ENCODE measurements around the gene DNAJB2. TPM values are rescaled to one million over a fixed set of nuclear protein-coding genes. Genes with fewer than 3 reads are reported as not detected.

Gene DNAJB2
- total and polyA plus RNA-seq, 2 of the 8 experiments (the other 6 are each of a cell fraction or from before 2014, with no cell fraction given) = 21.0 to 26.3 TPM

GRCh38 chr2:219304223-219304622, 25.1 kb downstream of the DNAJB2 start:
- no peak overlapping the region for H3K23ac ChIP-seq (ENCODE audit: insufficient read length)
- no peaks in the 10 kb centered on the region for H3K79me2 ChIP-seq (ENCODE audit: control insufficient read depth in 1 of 2, insufficient read depth in 2 of 2, low read length in 2 of 2)
- no peak overlapping the region for H3K14ac ChIP-seq (ENCODE audit: insufficient read length)
- H3K4me1 ChIP-seq (replicated peaks in 1 of 4; ENCODE audit: control insufficient read depth in 3 of 4, insufficient read depth in 4 of 4, low read length in 3 of 4) = peaks cover 0 to 5% (median under 1%) of the 10 kb centered on the region in 4 experiments; a peak in 4 of 7 replicates
- H3K56ac ChIP-seq (replicated peaks; ENCODE audit: insufficient read length, low read depth, low read length) = no peak overlapping the region
- no peak overlapping the region for H4K91ac ChIP-seq (replicated peaks; ENCODE audit: insufficient read length, low read length)
- H2BK20ac ChIP-seq (ENCODE audit: low read length) = no peak overlapping the region
- no peak overlapping the region for H2AFZ ChIP-seq (ENCODE audit: low read length)
- H3K9me3 ChIP-seq (ENCODE audit: insufficient read depth in 2 of 2, low read depth in 1 of 2, low read length in 1 of 2) = no peaks in the 10 kb centered on the region
- H3K18ac ChIP-seq (ENCODE audit: extremely low read depth, low read length) = no peak overlapping the region
- H2BK15ac ChIP-seq (ENCODE audit: low read length) = no peak overlapping the region
- POLR2A ChIA-PET (ENCODE audit: partially characterized antibody) = no interaction called here
- H3K79me1 ChIP-seq (ENCODE audit: low read depth, low read length) = no peaks in the 10 kb centered on the region
- no peak overlapping the region for H4K8ac ChIP-seq (ENCODE audit: extremely low read depth, insufficient read depth, low read length)
- no peak overlapping the region for H2BK5ac ChIP-seq (ENCODE audit: low read depth, low read length)
- H4K20me1 ChIP-seq (replicated peaks in 1 of 2; ENCODE audit: control insufficient read depth in 1 of 2, insufficient read depth in 2 of 2, low read length in 2 of 2) = peaks cover 0 to 1% of the 10 kb centered on the region in 2 experiments
- H3K9ac ChIP-seq (replicated peaks in 1 of 4; ENCODE audit: extremely low read depth in 1 of 4, low read depth in 3 of 4, low read length in 3 of 4) = no peak overlapping the region
- H3K4ac ChIP-seq (replicated peaks; ENCODE audit: insufficient read length, low read depth, low read length) = no peak overlapping the region
- DNase-seq (ENCODE audit: low read depth in 1 of 2, low spot score in 2 of 2) (no peak), FAIRE-seq (no peak)
- 78% methylated on average over 2 of the region's 2 CpGs; no CpG with 5 or more reads in 1 of the 2 experiments for WGBS, 2 experiments (ENCODE audit: extremely low coverage in 1 of 2, insufficient coverage in 1 of 2, insufficient read length in 1 of 2, insufficient replicate concordance in 2 of 2, low coverage in 1 of 2, low lambda C conversion rate in 2 of 2, missing lambda C conversion rate in 1 of 2)
- peaks cover 0 to 16% (median 10%) of the 10 kb centered on the region in 4 experiments; a peak in 3 of 7 replicates for H3K27me3 ChIP-seq (replicated peaks in 1 of 4; ENCODE audit: control insufficient read depth in 3 of 4, extremely low read depth in 1 of 4, insufficient read depth in 3 of 4, low read length in 3 of 4)
- no peak overlapping the region for H3K27ac ChIP-seq (ENCODE audit: low read depth, low read length)
- H3K23me2 ChIP-seq (ENCODE audit: low read depth, low read length) = peaks cover 11% of the 10 kb centered on the region; the same call in 1 of the 2 replicates
- no peak overlapping the region for H2BK120ac ChIP-seq (replicated peaks; ENCODE audit: low read depth, low read length)
- H3K4me2 ChIP-seq (ENCODE audit: insufficient read depth in 1 of 2, low read depth in 2 of 2, low read length in 2 of 2) = no peak overlapping the region
- H4K5ac ChIP-seq (ENCODE audit: insufficient read length, low read depth, low read length) = no peak overlapping the region
- no peak overlapping the region for H2BK12ac ChIP-seq (ENCODE audit: low read depth, low read length)
- no peak overlapping the region for H2AK5ac ChIP-seq (ENCODE audit: low read depth, low read length)
- no peaks in the 10 kb centered on the region for H3K36me3 ChIP-seq (ENCODE audit: control insufficient read depth in 2 of 4, insufficient read depth in 4 of 4, low read length in 3 of 4)
- no peak overlapping the region for H3K4me3 ChIP-seq (ENCODE audit: extremely low read depth in 1 of 4, insufficient read depth in 2 of 4, low read depth in 3 of 4, low read length in 4 of 4)
- CTCF ChIA-PET (ENCODE audit: partially characterized antibody) = interaction anchor here (1.6 to 13.4 kb wide), 4 partner anchors 12 to 145 kb away, joined by 4 to 82 read pairs (median 6); no protein-coding TSS in a partner anchor
- TF ChIP-seq, protein P1, sequence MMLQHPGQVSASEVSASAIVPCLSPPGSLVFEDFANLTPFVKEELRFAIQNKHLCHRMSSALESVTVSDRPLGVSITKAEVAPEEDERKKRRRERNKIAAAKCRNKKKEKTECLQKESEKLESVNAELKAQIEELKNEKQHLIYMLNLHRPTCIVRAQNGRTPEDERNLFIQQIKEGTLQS (IDR thresholded peaks at IDR 0.05; ENCODE audit: insufficient read depth, low read depth, low read length) = no peak
- TF ChIP-seq SIN3A (conservative IDR thresholded peaks at IDR 0.05 in 1 of 2, IDR thresholded peaks at IDR 0.05 in 1 of 2; ENCODE audit: low read depth in 1 of 2, low read length in 2 of 2) (no peak), HDAC2 (IDR thresholded peaks at IDR 0.05; ENCODE audit: borderline replicate concordance in 1 of 2, low read depth in 2 of 2, low read length in 2 of 2) (no peak), HDAC6 (IDR thresholded peaks at IDR 0.05; ENCODE audit: low read depth, low read length) (no peak), EGR1 (IDR thresholded peaks at IDR 0.05; ENCODE audit: borderline replicate concordance, low read depth, low read length) (no peak), POLR2A (IDR thresholded peaks at IDR 0.05; ENCODE audit: control extremely low read depth in 1 of 2, low read depth in 2 of 2, low read length in 2 of 2) (no peak), RFX5 (IDR thresholded peaks at IDR 0.05; ENCODE audit: borderline replicate concordance, low read depth, low read length) (no peak)
- TF ChIP-seq, protein P2, sequence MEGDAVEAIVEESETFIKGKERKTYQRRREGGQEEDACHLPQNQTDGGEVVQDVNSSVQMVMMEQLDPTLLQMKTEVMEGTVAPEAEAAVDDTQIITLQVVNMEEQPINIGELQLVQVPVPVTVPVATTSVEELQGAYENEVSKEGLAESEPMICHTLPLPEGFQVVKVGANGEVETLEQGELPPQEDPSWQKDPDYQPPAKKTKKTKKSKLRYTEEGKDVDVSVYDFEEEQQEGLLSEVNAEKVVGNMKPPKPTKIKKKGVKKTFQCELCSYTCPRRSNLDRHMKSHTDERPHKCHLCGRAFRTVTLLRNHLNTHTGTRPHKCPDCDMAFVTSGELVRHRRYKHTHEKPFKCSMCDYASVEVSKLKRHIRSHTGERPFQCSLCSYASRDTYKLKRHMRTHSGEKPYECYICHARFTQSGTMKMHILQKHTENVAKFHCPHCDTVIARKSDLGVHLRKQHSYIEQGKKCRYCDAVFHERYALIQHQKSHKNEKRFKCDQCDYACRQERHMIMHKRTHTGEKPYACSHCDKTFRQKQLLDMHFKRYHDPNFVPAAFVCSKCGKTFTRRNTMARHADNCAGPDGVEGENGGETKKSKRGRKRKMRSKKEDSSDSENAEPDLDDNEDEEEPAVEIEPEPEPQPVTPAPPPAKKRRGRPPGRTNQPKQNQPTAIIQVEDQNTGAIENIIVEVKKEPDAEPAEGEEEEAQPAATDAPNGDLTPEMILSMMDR (IDR thresholded peaks at IDR 0.05; ENCODE audit: control extremely low read depth in 1 of 3, insufficient read depth in 1 of 3, low read depth in 1 of 3, low read length in 3 of 3) = no peak

Measured in H1 (cell line).